Lung (tissue), 12 donors: ENCODE data around the gene IQCH. TPM values are rescaled to one million over a fixed set of nuclear protein-coding genes. Genes with fewer than 3 reads are reported as not detected.

ENCODE experiments used
- ATAC-seq: fragments of 200-7000 bp; cut with Tn5 transposase; one replicate; pipeline ENCODE4 v1.9.1; 2020; ENCODE audit warnings: moderate number of reproducible peaks; ENCODE audit not compliant: insufficient read depth, low FRiP score
- DNase-seq, 3 donors: peaks; one replicate each; pipeline ENCODE4 v3.0.0-alpha.2; 2013 to 2017
- H3K27ac ChIP-seq, 2 donors: one replicate each; pipeline ENCODE4 v1.5.1; 2013; ENCODE audit warnings: mild to moderate bottlenecking in 2 of 2, moderate library complexity in 2 of 2, control low read depth in 1 of 2, inconsistent platforms in 1 of 2, low read depth in 1 of 2, low read length in 1 of 2
- H3K27me3 ChIP-seq, 3 donors: one replicate each; pipeline ENCODE4 v1.5.1; 2013; ENCODE audit warnings: low read length in 2 of 3; ENCODE audit not compliant: control insufficient read depth in 3 of 3, insufficient read depth in 3 of 3
- H3K36me3 ChIP-seq, 4 donors: one replicate each; pipeline ENCODE4 v1.5.1; 2013; ENCODE audit warnings: low read length in 4 of 4, mild to moderate bottlenecking in 1 of 4, moderate library complexity in 1 of 4; ENCODE audit not compliant: control insufficient read depth in 4 of 4, insufficient read depth in 4 of 4
- H3K4me1 ChIP-seq, 5 donors: one replicate each; pipeline ENCODE4 v1.5.1; 2013; ENCODE audit warnings: low read length in 5 of 5, mild to moderate bottlenecking in 2 of 5, moderate library complexity in 1 of 5; ENCODE audit not compliant: control insufficient read depth in 5 of 5, insufficient read depth in 5 of 5
- H3K4me3 ChIP-seq: one replicate; pipeline ENCODE4 v1.5.1; 2013; ENCODE audit warnings: mild to moderate bottlenecking, control low read depth, moderate library complexity
- H3K9ac ChIP-seq, 2 donors: one replicate each; pipeline ENCODE4 v1.5.1; 2013; ENCODE audit warnings: low read length in 2 of 2, control low read depth in 1 of 2; ENCODE audit not compliant: insufficient read depth in 1 of 2
- H3K9me3 ChIP-seq, 4 donors: one replicate each; pipeline ENCODE4 v1.5.1; 2013; ENCODE audit warnings: low read length in 3 of 4, mild to moderate bottlenecking in 1 of 4, moderate library complexity in 1 of 4; ENCODE audit not compliant: control insufficient read depth in 4 of 4, insufficient read depth in 3 of 4
- CTCF ChIP-seq: IDR thresholded peaks from 2 replicates; pipeline ENCODE4 v1.5.1; 2012; ENCODE audit warnings: mild to moderate bottlenecking; ENCODE audit errors: control extremely low read depth, extremely low read depth
- WGBS, 2 donors: extraction: QIAGEN DNeasy Blood & Tissue Kit; methylation state at CpG; one replicate each; pipeline ENCODE4 v1.1.7; 2013; 5-methylcytosine and 5-hydroxymethylcytosine counted together
- polyA plus RNA-seq, 2 donors: library from polyadenylated mRNA; stranded (reverse); fragments of 200-250 nt; gene quantifications; one replicate each; pipeline ENCODE4 v1.2.1, GENCODE V29; 2013
- total RNA-seq, 2 donors: library from RNA; depleted of rRNA in 1 of 2; stranded (reverse); fragments of >200 nt in 1 of 2; gene quantifications; one replicate each; pipeline ENCODE4 v1.2.1, GENCODE V29; 2014 to 2021
- donor health status: control.
- donor health status: control.
- donor health status: Bipolar disorder and iron deficiency.
- donor health status: healthy.
- donor health status: DM: yes; HTN: yes; CAD: no.

IQCH gene
- total and polyA plus RNA-seq, 4 donors = 1.1 to 10.5 (median 4.5) TPM

GRCh38 chr15:67480741-67481140 is 226.2 kb downstream of the IQCH start:
- H3K27me3 ChIP-seq = peaks cover 0 to 14% (median 2%) of the 10 kb centered on the region in 3 donors
- H3K27ac ChIP-seq = no peak overlapping the region
- no peak overlapping the region for H3K9ac ChIP-seq
- TF ChIP-seq CTCF = no peak
- WGBS, 2 donors = 86 to 94% methylated on average over 1 of the region's 1 CpG
- H3K4me1 ChIP-seq = peaks cover 0 to 11% (median 0%) of the 10 kb centered on the region in 5 donors
- DNase-seq (no peak), ATAC-seq (no peak)
- no peak overlapping the region for H3K4me3 ChIP-seq
- H3K36me3 ChIP-seq = no peaks in the 10 kb centered on the region
- H3K9me3 ChIP-seq = peaks cover 0 to 1% (median 0%) of the 10 kb centered on the region in 4 donors

- H3K36me3 ChIP-seq = no peaks in the 10 kb centered on the region
- peaks cover 0 to 11% (median 0%) of the 10 kb centered on the region in 5 donors for H3K4me1 ChIP-seq
- no peak overlapping the region for H3K9ac ChIP-seq
- no peak overlapping the region for H3K27ac ChIP-seq
- H3K4me3 ChIP-seq = no peak overlapping the region
- H3K9me3 ChIP-seq = no peaks in the 10 kb centered on the region
- no peak for TF ChIP-seq CTCF
- peaks cover 0 to 14% (median 6%) of the 10 kb centered on the region in 3 donors for H3K27me3 ChIP-seq
- ATAC-seq (no peak), DNase-seq (no peak)
- 95 to 96% methylated on average over 2 of the region's 2 CpGs for WGBS, 2 donors
These were observed 227.1 kb downstream of the IQCH start for GRCh38 chr15:67481680-67482079.

- 95 to 97% methylated on average over 1 of the region's 1 CpG for WGBS, 2 donors
- Histone ChIP-seq H3K27me3 (peaks cover 0 to 11% (median 5%) of the 10 kb centered on the region in 3 donors), H3K9me3 (no peaks in the 10 kb centered on the region), H3K4me3 (no peak overlapping the region), H3K27ac (no peak overlapping the region), H3K36me3 (peaks cover 0 to 3% (median 0%) of the 10 kb centered on the region in 4 donors), H3K4me1 (no peaks in the 10 kb centered on the region), H3K9ac (no peak overlapping the region)
- ATAC-seq = no peak
- DNase-seq = no peak
- no peak for TF ChIP-seq CTCF
These were observed 241.0 kb downstream of the IQCH start for GRCh38 chr15:67495585-67495984.
